Memory B cell (primary cell): Measurements from ENCODE around the gene SLC39A2.

Experiments used
- ATAC-seq: fragments of 150-1000 bp; cut with Tn5 transposase; 2 replicates; pipeline ENCODE4 v1.10.0; 2021; ENCODE audit warnings: low read depth, mild to moderate bottlenecking, moderate library complexity
- DNase-seq, 2 donors: peaks; one replicate each; pipeline ENCODE4 v3.0.0; 2022; ENCODE audit warnings: low spot score in 2 of 2
- H3K27ac Mint-ChIP-seq: one replicate; pipeline ENCODE4 v1.8.0; 2022; ENCODE audit warnings: mild to moderate bottlenecking, moderate library complexity, mixed read lengths
- H3K27me3 Mint-ChIP-seq: one replicate; pipeline ENCODE4 v1.8.0; 2022; ENCODE audit warnings: mixed read lengths
- H3K36me3 Mint-ChIP-seq: one replicate; pipeline ENCODE4 v1.8.0; 2022; ENCODE audit warnings: mild to moderate bottlenecking, mixed read lengths
- H3K4me1 Mint-ChIP-seq: one replicate; pipeline ENCODE4 v1.8.0; 2022; ENCODE audit warnings: mixed read lengths
- H3K4me3 Mint-ChIP-seq: one replicate; pipeline ENCODE4 v1.8.0; 2022; ENCODE audit warnings: mild to moderate bottlenecking, moderate library complexity, mixed read lengths
- H3K9me3 Mint-ChIP-seq: one replicate; pipeline ENCODE4 v1.8.0; 2022; ENCODE audit warnings: mixed read lengths

The SLC39A2 gene

DNA sequence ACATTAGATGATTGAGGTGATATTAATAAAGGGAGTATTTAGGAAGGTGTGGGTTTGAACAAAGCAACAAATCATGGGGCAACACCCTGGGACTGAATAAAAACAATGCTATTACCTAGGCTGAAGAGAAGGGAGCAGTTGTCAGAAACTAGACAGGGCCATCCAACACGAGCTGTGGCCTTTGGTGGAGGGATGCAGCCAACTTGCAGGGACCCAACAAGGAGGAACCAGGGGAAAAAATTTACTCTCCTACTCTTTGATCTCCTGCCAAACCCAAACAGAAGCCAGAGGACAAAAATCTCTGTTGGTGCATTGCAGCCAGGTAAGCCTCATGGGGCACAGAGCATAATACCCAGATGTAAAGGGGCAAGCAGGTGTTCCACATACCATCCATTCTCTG lies 12.0 kb downstream of the SLC39A2 start:
- ATAC-seq (no peak), DNase-seq (no peak)
- no peaks in the 10 kb centered on the region for H3K9me3 Mint-ChIP-seq
- H3K4me1 Mint-ChIP-seq: peaks cover 4% of the 10 kb centered on the region
- no peak overlapping the region for H3K4me3 Mint-ChIP-seq
- no peak overlapping the region for H3K27ac Mint-ChIP-seq
- H3K27me3 Mint-ChIP-seq: peaks cover 12% of the 10 kb centered on the region
- no peaks in the 10 kb centered on the region for H3K36me3 Mint-ChIP-seq

- ATAC-seq: peak; percentile 74
- peak; percentile 77 to 79 for DNase-seq
- peaks cover 9% of the 10 kb centered on the region for H3K27me3 Mint-ChIP-seq
- H3K9me3 Mint-ChIP-seq: no peaks in the 10 kb centered on the region
- peaks cover 4% of the 10 kb centered on the region for H3K4me1 Mint-ChIP-seq
- H3K27ac Mint-ChIP-seq: no peak overlapping the region
- H3K4me3 Mint-ChIP-seq: no peak overlapping the region
- peaks cover 3% of the 10 kb centered on the region for H3K36me3 Mint-ChIP-seq
Observed at GRCh38 chr14:21014761-21015190, 15.7 kb downstream of the SLC39A2 start.

DNA sequence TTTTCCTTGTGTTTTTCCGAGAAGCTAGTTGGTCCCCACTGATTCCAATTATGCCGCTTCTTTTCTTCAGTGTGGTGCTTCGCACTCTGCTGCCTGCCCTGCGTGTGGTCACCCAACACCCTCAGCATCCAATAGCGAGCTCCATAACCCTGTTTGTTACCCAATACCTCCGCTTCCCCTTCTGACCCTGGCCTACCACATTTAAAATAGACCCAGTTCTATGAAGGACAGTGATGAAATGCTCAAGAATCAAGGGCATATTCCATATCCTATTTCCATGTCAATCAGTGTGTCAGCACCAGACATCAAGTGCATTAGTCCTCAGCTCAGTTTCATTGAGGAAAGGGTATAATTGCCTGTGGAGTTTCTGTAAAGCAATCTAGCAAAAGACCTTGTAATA lies 16.2 kb downstream of the SLC39A2 start:
- H3K9me3 Mint-ChIP-seq: no peaks in the 10 kb centered on the region
- ATAC-seq: no peak
- H3K4me3 Mint-ChIP-seq: no peak overlapping the region
- DNase-seq: no peak
- peaks cover 4% of the 10 kb centered on the region for H3K4me1 Mint-ChIP-seq
- H3K36me3 Mint-ChIP-seq: peaks cover 3% of the 10 kb centered on the region
- no peak overlapping the region for H3K27ac Mint-ChIP-seq
- peaks cover 9% of the 10 kb centered on the region for H3K27me3 Mint-ChIP-seq

DNA sequence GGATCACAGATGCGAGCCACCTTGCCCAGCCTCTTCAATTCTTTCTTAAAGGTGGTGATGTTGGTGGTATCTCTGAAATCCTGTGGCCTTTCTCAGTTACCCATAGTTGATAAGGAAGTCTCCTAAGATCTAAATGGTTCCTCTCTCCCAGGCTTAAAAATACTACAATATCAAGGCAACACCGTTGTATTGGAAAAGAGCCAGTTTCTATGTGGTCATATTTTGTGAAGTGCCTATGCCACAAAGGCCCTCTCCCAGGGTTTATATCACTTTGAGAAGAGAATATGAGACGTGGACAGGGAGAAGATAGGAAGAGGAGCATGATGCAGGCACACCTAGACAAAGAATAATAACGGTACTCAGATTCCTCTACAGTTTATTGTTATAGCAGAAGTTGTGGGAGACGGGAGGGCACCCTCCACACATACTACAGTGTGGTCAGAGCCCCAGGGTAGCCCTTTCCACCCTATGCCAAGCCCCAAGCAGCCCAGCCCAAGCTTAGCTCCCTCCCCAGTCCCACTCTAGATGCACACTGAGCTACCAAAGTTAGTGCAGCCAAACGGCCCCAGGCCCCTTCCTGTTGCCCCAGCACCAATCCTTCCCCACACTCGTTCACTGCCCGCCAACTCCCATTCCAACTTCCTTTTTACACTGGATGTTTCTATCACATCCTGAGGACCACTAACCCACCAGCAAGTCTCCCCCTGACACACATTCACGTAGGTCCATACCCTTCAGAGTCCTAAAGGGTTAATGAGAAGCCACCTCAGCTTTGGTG lies 17.5 kb downstream of the SLC39A2 start:
- Mint-ChIP-seq H3K9me3 (no peaks in the 10 kb centered on the region), H3K36me3 (peaks cover 3% of the 10 kb centered on the region), H3K27me3 (peaks cover 7% of the 10 kb centered on the region), H3K4me1 (peaks cover 4% of the 10 kb centered on the region), H3K4me3 (no peak overlapping the region), H3K27ac (no peak overlapping the region)
- DNase-seq: no peak
- ATAC-seq: no peak

DNA sequence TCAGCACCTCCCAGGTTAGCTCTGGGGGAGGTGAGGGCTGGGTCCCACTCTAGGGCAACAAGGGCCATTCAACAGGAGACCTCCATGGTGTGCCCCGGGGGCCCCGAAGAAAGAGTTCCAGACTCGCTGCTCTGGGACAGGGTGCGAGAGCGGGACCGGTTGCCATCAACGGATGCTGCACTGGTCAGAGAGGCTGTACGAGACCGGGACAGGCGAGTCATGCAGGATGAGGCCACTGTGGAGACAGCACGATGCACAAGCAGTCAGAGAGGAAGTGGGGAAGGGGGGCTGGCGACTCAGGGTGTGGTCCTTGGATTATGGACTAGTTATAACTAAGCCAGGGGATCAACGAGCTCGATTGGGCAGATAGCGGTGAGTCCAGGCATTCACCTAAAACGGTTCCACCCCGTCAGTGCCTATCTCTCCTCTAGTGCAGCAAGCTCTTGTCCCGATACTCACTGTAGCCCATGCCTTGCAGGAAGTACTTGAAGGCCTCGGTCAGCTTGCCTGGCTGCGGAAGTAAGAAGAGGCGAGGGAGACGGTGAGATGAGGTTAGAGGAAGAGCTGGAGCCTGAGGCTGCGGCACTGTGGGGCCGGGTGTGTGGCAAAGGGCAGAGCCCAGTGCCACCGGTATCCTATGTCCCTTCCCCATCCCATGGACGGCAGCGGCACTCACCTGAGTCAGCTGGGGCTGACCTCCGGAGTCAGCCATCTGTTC lies 18.6 kb downstream of the SLC39A2 start:
- Mint-ChIP-seq H3K36me3 (peaks cover 3% of the 10 kb centered on the region), H3K9me3 (no peaks in the 10 kb centered on the region), H3K27me3 (peaks cover 10% of the 10 kb centered on the region), H3K4me1 (peaks cover 8% of the 10 kb centered on the region), H3K4me3 (no peak overlapping the region), H3K27ac (no peak overlapping the region)
- DNase-seq (no peak), ATAC-seq (no peak)

- ATAC-seq (no peak), DNase-seq (no peak)
- H3K27me3 Mint-ChIP-seq: peaks cover 13% of the 10 kb centered on the region
- H3K36me3 Mint-ChIP-seq: peaks cover 3% of the 10 kb centered on the region
- H3K27ac Mint-ChIP-seq: no peak overlapping the region
- no peaks in the 10 kb centered on the region for H3K9me3 Mint-ChIP-seq
- H3K4me1 Mint-ChIP-seq: peaks cover 12% of the 10 kb centered on the region
- no peak overlapping the region for H3K4me3 Mint-ChIP-seq
Observed at GRCh38 chr14:21018286-21018685, 19.2 kb downstream of the SLC39A2 start.

GRCh38 chr14:21018781-21019180 lies 19.7 kb downstream of the SLC39A2 start:
- ATAC-seq: no peak
- Mint-ChIP-seq H3K4me3 (no peak overlapping the region), H3K9me3 (no peaks in the 10 kb centered on the region), H3K36me3 (peaks cover 3% of the 10 kb centered on the region), H3K27me3 (peaks cover 13% of the 10 kb centered on the region), H3K4me1 (peaks cover 12% of the 10 kb centered on the region), H3K27ac (no peak overlapping the region)
- no peak for DNase-seq

- H3K4me3 Mint-ChIP-seq: no peak overlapping the region
- peaks cover 3% of the 10 kb centered on the region for H3K36me3 Mint-ChIP-seq
- ATAC-seq (no peak), DNase-seq (no peak)
- no peaks in the 10 kb centered on the region for H3K9me3 Mint-ChIP-seq
- peaks cover 13% of the 10 kb centered on the region for H3K27me3 Mint-ChIP-seq
- H3K4me1 Mint-ChIP-seq: peaks cover 12% of the 10 kb centered on the region
- H3K27ac Mint-ChIP-seq: no peak overlapping the region
Observed at GRCh38 chr14:21019366-21019765, 20.3 kb downstream of the SLC39A2 start.

DNA sequence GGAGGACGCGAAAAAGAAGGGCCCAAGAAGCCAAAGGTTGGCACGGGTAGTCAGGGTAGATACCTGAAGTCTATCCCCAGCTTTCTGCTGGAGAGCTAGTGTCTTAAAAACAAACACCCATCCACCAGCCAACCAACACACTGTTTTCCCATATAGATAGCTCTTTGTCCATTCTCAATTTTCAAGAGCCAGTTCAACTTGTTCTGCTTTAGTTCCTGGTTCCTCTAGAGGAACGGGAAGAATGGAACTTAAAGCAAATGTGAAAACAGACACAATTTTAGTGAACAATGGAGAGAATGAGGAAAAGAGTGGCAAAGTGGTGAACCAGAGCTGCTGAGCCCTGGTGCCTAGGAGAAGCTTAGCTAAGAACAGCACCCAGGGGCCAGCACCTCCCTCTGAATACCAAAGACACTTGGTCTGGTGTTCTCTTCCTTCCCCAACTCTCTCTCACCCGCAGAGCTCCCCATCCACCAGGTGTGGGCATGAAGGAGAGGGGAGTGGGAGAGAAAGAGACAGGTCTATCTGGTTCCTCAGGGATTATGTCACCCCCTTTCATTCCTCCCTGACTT lies 22.0 kb downstream of the SLC39A2 start:
- Mint-ChIP-seq H3K9me3 (no peaks in the 10 kb centered on the region), H3K4me1 (peaks cover 11% of the 10 kb centered on the region), H3K27me3 (peaks cover 9% of the 10 kb centered on the region), H3K36me3 (peaks cover 3% of the 10 kb centered on the region), H3K27ac (no peak overlapping the region), H3K4me3 (no peak overlapping the region)
- ATAC-seq: no peak
- DNase-seq: no peak

DNA sequence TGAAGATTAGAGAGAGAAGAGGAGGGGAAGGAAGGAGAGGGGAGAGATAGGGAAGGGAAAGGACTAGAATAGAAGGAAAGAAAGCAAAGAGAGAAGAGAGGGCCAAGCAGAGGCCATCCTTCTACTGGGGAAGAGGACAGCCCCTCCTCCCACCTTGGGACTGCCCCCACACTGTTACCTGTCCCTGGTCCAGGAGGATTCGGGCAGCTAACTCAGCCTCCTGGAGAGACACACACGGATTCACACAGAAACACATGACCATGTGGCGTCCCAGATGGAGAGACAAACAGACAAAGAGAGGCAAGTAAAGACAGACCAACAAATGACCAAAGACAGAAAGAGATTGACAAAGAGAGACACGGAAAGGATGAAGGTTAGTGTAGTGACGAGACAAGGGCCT lies 23.6 kb downstream of the SLC39A2 start:
- Mint-ChIP-seq H3K36me3 (peaks cover 3% of the 10 kb centered on the region), H3K9me3 (no peaks in the 10 kb centered on the region), H3K27ac (no peak overlapping the region), H3K4me3 (peak overlapping the region; percentile 31), H3K4me1 (peaks cover 11% of the 10 kb centered on the region), H3K27me3 (peaks cover 9% of the 10 kb centered on the region)
- DNase-seq (no peak), ATAC-seq (no peak)

DNA sequence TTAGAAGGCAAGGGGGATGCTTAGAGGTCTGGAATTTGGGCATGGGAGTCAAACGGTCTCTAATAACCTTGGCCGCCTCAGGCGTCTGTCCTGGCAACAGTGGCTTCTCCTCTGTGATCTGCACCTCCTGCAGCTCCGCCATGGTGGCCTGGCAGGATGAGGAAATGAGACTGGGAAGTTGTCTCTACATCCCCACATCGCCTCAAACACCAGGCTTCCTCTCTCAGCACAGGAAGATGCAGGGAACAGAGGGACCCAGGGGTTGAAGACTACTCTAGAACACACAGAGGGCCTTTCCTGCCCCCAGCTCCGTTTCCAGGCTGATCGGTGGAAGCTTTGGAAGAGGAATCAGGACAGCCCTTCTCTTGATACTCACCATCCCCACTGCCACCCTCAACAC lies 24.1 kb downstream of the SLC39A2 start:
- DNase-seq (no peak), ATAC-seq (no peak)
- peak overlapping the region; percentile 31 for H3K4me3 Mint-ChIP-seq
- H3K27me3 Mint-ChIP-seq: peaks cover 9% of the 10 kb centered on the region
- H3K4me1 Mint-ChIP-seq: peaks cover 11% of the 10 kb centered on the region
- H3K36me3 Mint-ChIP-seq: peaks cover 3% of the 10 kb centered on the region
- no peaks in the 10 kb centered on the region for H3K9me3 Mint-ChIP-seq
- no peak overlapping the region for H3K27ac Mint-ChIP-seq

DNA sequence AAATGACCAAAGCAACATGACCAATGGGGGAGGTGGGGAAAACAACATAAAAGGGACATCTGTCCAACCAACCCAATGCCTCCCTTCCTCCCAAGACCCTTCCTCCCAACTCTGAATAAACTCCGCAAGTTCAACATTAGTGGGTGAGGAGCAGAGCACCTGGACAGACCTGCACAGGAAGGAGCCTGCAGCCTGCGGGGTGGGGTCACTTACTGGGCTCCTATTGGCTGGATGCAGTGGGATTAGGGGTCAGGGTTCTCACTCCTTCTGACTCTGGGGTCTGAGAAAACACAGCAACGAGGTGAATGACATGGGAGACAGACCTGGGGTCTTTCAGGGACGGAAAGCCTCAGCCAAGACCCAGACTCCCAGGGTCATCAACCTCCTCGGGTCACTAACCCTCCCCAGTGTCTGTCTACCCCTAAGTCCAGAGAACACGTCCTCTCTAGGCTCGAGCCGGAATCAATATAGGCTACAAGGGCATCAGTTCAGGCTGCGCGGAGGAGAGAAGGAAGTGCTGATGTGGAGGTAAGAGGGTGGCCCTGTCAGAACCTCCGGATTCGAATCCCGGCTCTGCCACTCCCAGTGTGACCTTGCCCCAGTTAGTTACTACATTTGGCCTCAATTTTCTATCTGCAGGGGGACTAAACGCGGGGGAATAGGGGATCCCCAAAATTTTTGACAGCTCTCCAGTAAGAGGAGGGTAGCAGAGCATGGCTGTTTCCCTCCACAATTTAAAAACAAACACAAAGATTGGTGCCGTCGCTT lies 24.9 kb downstream of the SLC39A2 start:
- Mint-ChIP-seq H3K27me3 (peaks cover 9% of the 10 kb centered on the region), H3K9me3 (no peaks in the 10 kb centered on the region), H3K27ac (no peak overlapping the region), H3K4me3 (peak overlapping the region; percentile 90), H3K4me1 (peaks cover 11% of the 10 kb centered on the region), H3K36me3 (peaks cover 3% of the 10 kb centered on the region)
- peak; percentile 2 for ATAC-seq
- DNase-seq: no peak

- H3K36me3 Mint-ChIP-seq: no peaks in the 10 kb centered on the region
- ATAC-seq (peak; percentile 89), DNase-seq (peak; percentile 58 to 59)
- no peak within 1 kb of the TSS for H3K27ac Mint-ChIP-seq
- no peaks in the 10 kb centered on the region for H3K9me3 Mint-ChIP-seq
- peaks cover 11% of the 10 kb centered on the region for H3K4me1 Mint-ChIP-seq
- H3K4me3 Mint-ChIP-seq: peak within 1 kb of the TSS; percentile 90
- peaks cover 9% of the 10 kb centered on the region for H3K27me3 Mint-ChIP-seq
Observed at GRCh38 chr14:21024585-21025370, 25.7 kb downstream of the SLC39A2 start, which contains the start of gene NDRG2. TSS of gene NDRG2 (minus strand) at chr14:21025061. CDS start at chr14:21023315, 1,746 bp downstream.
